K562 (cell line): ENCODE measurements around the gene SMG1. TPM values are rescaled to one million over a fixed set of nuclear protein-coding genes. Genes with fewer than 3 reads are reported as not detected.
A peak's percentile ranks its signal among the peaks of the same experiment; 100 is the strongest.
"Not testable (repeated sequence)": the region's sequence is repeated elsewhere in the genome, so short reads cannot be mapped to it uniquely, and the experiment has no call there.

Experiments used
- ATAC-seq: fragments of 200-7000 bp; cut with Tn5 transposase; 3 replicates; pipeline ENCODE4 v1.9.1; 2020; ENCODE audit warnings: moderate library complexity
- BruUV-seq: library from RNA; stranded (reverse); fragments of 400-500 nt; replicated peaks from 2 replicates; lab custom pipeline; 2021; lab: Mats Ljungman, UMichigan
- CTCF ChIA-PET: fragments of 300-600 bp; formaldehyde crosslinking; extraction: SDS; loops from one replicate; lab custom pipeline; 2021; ENCODE audit warnings: low intra/inter-chr PET ratio; lab: Yijun Ruan, JAX
- POLR2A ChIA-PET: fragments of 300-600, 350-650 bp; sonication (Branson Sonifier 250); formaldehyde crosslinking; extraction: SDS; loops from one replicate; lab custom pipeline; 2021; ENCODE audit warnings: antibody characterized with exemption, inconsistent platforms; lab: Yijun Ruan, JAX
- DNase-seq, 4 experiments: peaks; one replicate each; pipeline versions ENCODE4 v3.0.0 to v3.0.0-alpha.2; 2011 to 2018; ENCODE audit warnings: low spot score in 3 of 4, mixed read lengths in 3 of 4; ENCODE audit errors: extremely low read depth in 1 of 4
- FAIRE-seq: peaks from 2 replicates; lab custom pipeline; 2011; peaks lifted over from hg19 to GRCh38; lab: Jason Lieb, UNC
- H2AFZ ChIP-seq: 2 replicates; pipeline ENCODE4 v1.6.0; 2011; ENCODE audit warnings: low read depth, low read length, control low read depth, inconsistent platforms
- H3K27ac ChIP-seq: fragments of 200-600 bp; 3 replicates; pipeline ENCODE4 v1.8.0; 2011; ENCODE audit warnings: low read depth, mild to moderate bottlenecking, control low read depth, inconsistent platforms, low read length, moderate library complexity, mixed read lengths; ENCODE audit errors: extremely low read depth
- H3K27me3 ChIP-seq, 2 experiments: fragments of 300-600 bp in 1 of 2; 2 replicates in 1 of 2; 3 replicates in 1 of 2; pipeline versions ENCODE4 v1.6.0 to v1.8.0; 2011; ENCODE audit warnings: inconsistent platforms in 2 of 2, low read length in 2 of 2, mild to moderate bottlenecking in 1 of 2, mixed read lengths in 1 of 2, moderate library complexity in 1 of 2; ENCODE audit not compliant: control insufficient read depth in 2 of 2, insufficient read depth in 2 of 2
- H3K36me3 ChIP-seq: fragments of 300-600 bp; 3 replicates; pipeline ENCODE4 v1.8.0; 2011; ENCODE audit warnings: mild to moderate bottlenecking, low read length, inconsistent platforms; ENCODE audit not compliant: control insufficient read depth, insufficient read depth
- H3K4me1 ChIP-seq, 2 experiments: fragments of 200-600 bp in 1 of 2; replicated peaks in 1 of 2; 2 replicates in 1 of 2; 3 replicates in 1 of 2; pipeline versions ENCODE4 v1.5.1 to v1.8.0; 2011; ENCODE audit warnings: inconsistent platforms in 2 of 2, low read length in 2 of 2, mild to moderate bottlenecking in 1 of 2, mixed read lengths in 1 of 2, moderate library complexity in 1 of 2; ENCODE audit not compliant: control insufficient read depth in 2 of 2, insufficient read depth in 2 of 2
- H3K4me2 ChIP-seq: 2 replicates; pipeline ENCODE4 v1.6.1; 2011; ENCODE audit warnings: low read length, control low read depth, inconsistent platforms, mixed read lengths; ENCODE audit not compliant: insufficient read depth
- H3K4me3 ChIP-seq: fragments of 200-600 bp; sonication (generic), shearing (Covaris generic); 2 replicates; pipeline ENCODE4 v1.5.1; 2016; ENCODE audit warnings: control low read depth, inconsistent platforms
- H3K79me2 ChIP-seq: fragments of 200-600 bp; 3 replicates; pipeline ENCODE4 v1.8.0; 2011; ENCODE audit warnings: low read length, inconsistent platforms; ENCODE audit not compliant: control insufficient read depth, insufficient read depth
- H3K9ac ChIP-seq, 2 experiments: 2 replicates each; pipeline versions ENCODE4 v1.6.0 to v1.6.1; 2011; ENCODE audit warnings: low read depth in 2 of 2, low read length in 2 of 2, control low read depth in 1 of 2, inconsistent platforms in 1 of 2, mild to moderate bottlenecking in 1 of 2, mixed read lengths in 1 of 2; ENCODE audit not compliant: insufficient read depth in 1 of 2
- H3K9me1 ChIP-seq: one replicate; pipeline ENCODE4 v1.6.0; 2011; ENCODE audit warnings: inconsistent platforms, mild to moderate bottlenecking, low read length, moderate library complexity; ENCODE audit not compliant: control insufficient read depth, insufficient read depth
- H3K9me3 ChIP-seq: replicated peaks from 2 replicates; pipeline ENCODE4 v1.5.1; 2011; ENCODE audit warnings: low read depth, low read length, inconsistent platforms; ENCODE audit not compliant: control insufficient read depth, insufficient read depth
- H4K20me1 ChIP-seq: replicated peaks from 2 replicates; pipeline ENCODE4 v1.6.1; 2011; ENCODE audit warnings: low read length, inconsistent platforms, mixed read lengths; ENCODE audit not compliant: control insufficient read depth, insufficient read depth
- ARID1B ChIP-seq: fragments of 450-650 bp; IDR thresholded peaks from 2 replicates; pipeline ENCODE4 v1.6.1; 2016; ENCODE audit warnings: antibody characterized with exemption, mild to moderate bottlenecking, inconsistent platforms
- ATF1 ChIP-seq, 2 experiments: fragments of 450-650 bp in 1 of 2; IDR thresholded peaks; 2 replicates each; pipeline ENCODE4 v1.6.1; 2016; ENCODE audit warnings: missing compliant biosample characterization in 1 of 2, missing genetic modification characterization in 1 of 2
- ATF7 ChIP-seq: fragments of 450-650 bp; IDR thresholded peaks from 2 replicates; pipeline ENCODE4 v1.7.1; 2014; ENCODE audit warnings: mild to moderate bottlenecking, moderate library complexity
- BHLHE40 ChIP-seq: IDR thresholded peaks from 2 replicates; pipeline ENCODE4 v1.6.1; 2011; ENCODE audit warnings: low read length, improper control_type of control experiment
- CBFA2T3 ChIP-seq: fragments of 450-650 bp; IDR thresholded peaks from 2 replicates; pipeline ENCODE4 v1.6.1; 2017
- FOSL1 ChIP-seq: fragments of 200-800 bp; sonication (Bioruptor generic); conservative IDR thresholded peaks from 2 replicates; pipeline ENCODE4 v1.6.1; 2016; ENCODE audit warnings: missing genetic modification characterization, missing compliant biosample characterization
- HMBOX1 ChIP-seq: sonication (generic); IDR thresholded peaks from 2 replicates; pipeline ENCODE4 v1.6.1; 2016
- NFIC ChIP-seq: fragments of 450-650 bp; IDR thresholded peaks from 2 replicates; pipeline ENCODE4 v1.6.1; 2017; ENCODE audit warnings: mild to moderate bottlenecking, inconsistent platforms
- SOX6 ChIP-seq: fragments of 450-650 bp; IDR thresholded peaks from 2 replicates; pipeline ENCODE4 v1.6.1; 2014; ENCODE audit warnings: mild to moderate bottlenecking
- TAL1 ChIP-seq: fragments of 450-650 bp; IDR thresholded peaks from 2 replicates; pipeline ENCODE4 v1.6.1; 2016; ENCODE audit warnings: mild to moderate bottlenecking
- TEAD4 ChIP-seq, 2 experiments: sonication (generic) in 1 of 2; formaldehyde crosslinking in 1 of 2; IDR thresholded peaks; 2 replicates each; pipeline versions ENCODE4 v1.6.1 to v1.8.0; 2012 to 2022; ENCODE audit warnings: borderline replicate concordance in 1 of 2, inconsistent platforms in 1 of 2, low read length in 1 of 2, mild to moderate bottlenecking in 1 of 2, missing genetic modification reagents in 1 of 2
- WGBS: fragments of 100-300 bp; shearing (Covaris generic); methylation state at CpG from one replicate; pipeline ENCODE4 v1.1.6; 2016; ENCODE audit warnings: low coverage, mixed read lengths; ENCODE audit not compliant: insufficient coverage; ENCODE audit errors: missing lambda C conversion rate; 5-methylcytosine and 5-hydroxymethylcytosine counted together
- in situ Hi-C: fragments of 300-500 bp; cut with MboI; formaldehyde crosslinking; loops from 4 replicates; pipeline ENCODE4 v1.15.0; 2018; ENCODE audit warnings: inconsistent platforms, mixed read lengths
- intact Hi-C: fragments of 100-400 bp; cut with micrococcal nuclease; formaldehyde crosslinking; loops from 2 replicates; pipeline ENCODE4 v1.14.2; 2022
- polyA plus RNA-seq, 8 experiments: library from polyadenylated mRNA; depleted of rRNA in 4 of 8; stranded (reverse) in 5 of 8; unstranded in 3 of 8; fragments of >200 nt; fragmentation: Nextera tagmentation in 2 of 8; fragmentation: Illumina TruSeq in 1 of 8; extraction: Ambion mirVana in 2 of 8; extraction: Trizol in 1 of 8; gene quantifications; 2 replicates each; pipeline versions ENCODE4 v1.2.1 to v1.2.3, GENCODE V29; 2011 to 2014; ENCODE audit warnings: inconsistent platforms in 1 of 8, missing spikeins in 1 of 8
- total RNA-seq, 7 experiments: library from RNA; depleted of rRNA in 6 of 7; stranded (reverse); fragments of >200 nt in 6 of 7; fragmentation: Illumina TruSeq in 2 of 7; extraction: Trizol in 2 of 7; gene quantifications; 2 replicates each; pipeline versions ENCODE4 v1.2.1 to v1.2.3, GENCODE V29; 2011 to 2021; ENCODE audit warnings: low replicate concordance in 1 of 7
- TF ChIP-seq, protein P1 (sequence below): fragments of 200-800 bp; sonication (Bioruptor generic); IDR thresholded peaks from 2 replicates; pipeline ENCODE4 v1.6.1; 2017; ENCODE audit warnings: missing genetic modification characterization, missing compliant biosample characterization

The SMG1 gene
- total and polyA plus RNA-seq, 9 of the 15 experiments (the other 6 are each of a cell fraction or from before 2014, with no cell fraction given), result 3.4 to 54.8 (median 32.0) TPM

GRCh38 chr16:18869043-18869771 lies 57.0 kb downstream of the SMG1 start:
- POLR2A ChIA-PET, result interaction anchor here (0.8 kb wide), 1 partner anchor 23 kb away, joined by 3 read pairs; no protein-coding TSS in a partner anchor
- Histone ChIP-seq H3K9ac (0 out of 4 replicates have a peak overlapping the region, but pooled peaks of 1 of the 2 experiments have one; percentile 16), H3K27ac (peak overlapping the region; percentile 36; the same call in 1 of the 3 replicates), H3K36me3 (peaks cover 53% of the 10 kb centered on the region; the same call in 2 of the 3 replicates)
- DNase-seq, result peak in 1 of 4 experiments; percentile 50
- H3K9me3 ChIP-seq; ATAC-seq; CTCF ChIA-PET; H3K4me2 ChIP-seq; H3K4me1 ChIP-seq; H3K4me3 ChIP-seq; H3K27me3 ChIP-seq; H4K20me1 ChIP-seq; H2AFZ ChIP-seq; in situ Hi-C loops; H3K79me2 ChIP-seq; intact Hi-C loops; H3K9me1 ChIP-seq; TF ChIP-seq TEAD4 (CRISPR knock-in tag; IDR thresholded peaks at IDR 0.05; ENCODE audit: borderline replicate concordance); ATF1 (CRISPR knock-in tag; IDR thresholded peaks at IDR 0.05): not testable (repeated sequence)
- FAIRE-seq, result peak; percentile 35
- 7% methylated on average over 2 of the region's 2 CpGs for WGBS
- BruUV-seq, result TSS peak; percentile 16
- TF ChIP-seq TEAD4 (IDR thresholded peaks at IDR 0.05; ENCODE audit: low read length), result 0 out of 2 replicates have a peak, but pooled peaks have one; percentile 23
- peak; percentile 33; the same call in 1 of the 2 replicates for TF ChIP-seq HMBOX1
- peak; percentile 47; the same call in 1 of the 2 replicates for TF ChIP-seq ATF7
- peak; percentile 54 for TF ChIP-seq ARID1B
- TF ChIP-seq TAL1, result peak; percentile 60
- TF ChIP-seq SOX6, result peak; percentile 88
- TF ChIP-seq, protein P1, sequence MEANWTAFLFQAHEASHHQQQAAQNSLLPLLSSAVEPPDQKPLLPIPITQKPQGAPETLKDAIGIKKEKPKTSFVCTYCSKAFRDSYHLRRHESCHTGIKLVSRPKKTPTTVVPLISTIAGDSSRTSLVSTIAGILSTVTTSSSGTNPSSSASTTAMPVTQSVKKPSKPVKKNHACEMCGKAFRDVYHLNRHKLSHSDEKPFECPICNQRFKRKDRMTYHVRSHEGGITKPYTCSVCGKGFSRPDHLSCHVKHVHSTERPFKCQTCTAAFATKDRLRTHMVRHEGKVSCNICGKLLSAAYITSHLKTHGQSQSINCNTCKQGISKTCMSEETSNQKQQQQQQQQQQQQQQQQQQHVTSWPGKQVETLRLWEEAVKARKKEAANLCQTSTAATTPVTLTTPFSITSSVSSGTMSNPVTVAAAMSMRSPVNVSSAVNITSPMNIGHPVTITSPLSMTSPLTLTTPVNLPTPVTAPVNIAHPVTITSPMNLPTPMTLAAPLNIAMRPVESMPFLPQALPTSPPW (CRISPR knock-in tag), result peak; percentile 63
- peak; percentile 77 for TF ChIP-seq NFIC
- TF ChIP-seq FOSL1 (tag), result peak; percentile 29; the same call in 1 of the 2 replicates
- TF ChIP-seq ATF1 (tag; IDR thresholded peaks at IDR 0.05), result 0 out of 2 replicates have a peak, but pooled peaks have one; percentile 23
- peak; percentile 28; the same call in 1 of the 2 replicates for TF ChIP-seq CBFA2T3
- TF ChIP-seq BHLHE40, result peak; percentile 16; the same call in 1 of the 2 replicates

- H3K4me1 ChIP-seq, in situ Hi-C loops, FAIRE-seq: not testable (repeated sequence)
Observed at GRCh38 chr16:18866277-18866823, 59.9 kb downstream of the SMG1 start.

More at GRCh38 chr16:18866277-18866823, 59.9 kb downstream of the SMG1 start:
- H3K9me1 ChIP-seq, ATAC-seq, H3K9me3 ChIP-seq, BruUV-seq, intact Hi-C loops, H3K9ac ChIP-seq, DNase-seq, H4K20me1 ChIP-seq, H3K4me3 ChIP-seq, CTCF ChIA-PET, POLR2A ChIA-PET, H2AFZ ChIP-seq, H3K4me2 ChIP-seq, H3K27ac ChIP-seq, H3K79me2 ChIP-seq, H3K27me3 ChIP-seq: not testable (repeated sequence)
- peaks cover 55% of the 10 kb centered on the region; the same call in 2 of the 3 replicates for H3K36me3 ChIP-seq
- 85% methylated on average over 2 of the region's 2 CpGs for WGBS
